Vein endothelial cell (primary cell): ENCODE results near the gene ZMYM5. TPM values are rescaled to one million over a fixed set of nuclear protein-coding genes. Genes with fewer than 3 reads are reported as not detected.

Source experiments
- total RNA-seq: library from RNA; depleted of rRNA; stranded (reverse); fragments of >200 nt; gene quantifications from 2 replicates; pipeline ENCODE4 v1.2.3, GENCODE V29; 2012

The ZMYM5 gene
- 16.3 and 17.8 TPM in 2 replicates for total RNA-seq

GRCh38 chr13:19863323-19864023 lies at the start of gene ZMYM5:
TSS of gene ZMYM5 (minus strand) at chr13:19863649. CDS start at chr13:19852180, 11,469 bp downstream.

GRCh38 chr13:19782727-19783682 lies 80.4 kb downstream of the ZMYM5 start, which contains the start of gene PSPC1:
TSS of gene PSPC1 (minus strand) at chr13:19782945. CDS start at chr13:19782757, 188 bp downstream.

Other genes starting within 250 kb of the ZMYM5 start
- 9.2 and 9.8 TPM in 2 replicates for gene MPHOSPH8, start 230.0 kb downstream of the ZMYM5 start, total RNA-seq
- gene PSPC1, start 80.7 kb downstream of the ZMYM5 start, total RNA-seq: 69.9 and 80.5 TPM in 2 replicates
- 63.0 and 72.1 TPM in 2 replicates for gene ZMYM2, start 95.1 kb upstream of the ZMYM5 start, total RNA-seq